HuH-7 (cell line): ENCODE data around the gene METTL24.
A peak's percentile ranks its signal among the peaks of the same experiment; 100 is the strongest.

Experiments used
- DNase-seq: peaks from one replicate; pipeline ENCODE4 v3.0.0; 2011; ENCODE audit warnings: low spot score

METTL24 gene

DNA sequence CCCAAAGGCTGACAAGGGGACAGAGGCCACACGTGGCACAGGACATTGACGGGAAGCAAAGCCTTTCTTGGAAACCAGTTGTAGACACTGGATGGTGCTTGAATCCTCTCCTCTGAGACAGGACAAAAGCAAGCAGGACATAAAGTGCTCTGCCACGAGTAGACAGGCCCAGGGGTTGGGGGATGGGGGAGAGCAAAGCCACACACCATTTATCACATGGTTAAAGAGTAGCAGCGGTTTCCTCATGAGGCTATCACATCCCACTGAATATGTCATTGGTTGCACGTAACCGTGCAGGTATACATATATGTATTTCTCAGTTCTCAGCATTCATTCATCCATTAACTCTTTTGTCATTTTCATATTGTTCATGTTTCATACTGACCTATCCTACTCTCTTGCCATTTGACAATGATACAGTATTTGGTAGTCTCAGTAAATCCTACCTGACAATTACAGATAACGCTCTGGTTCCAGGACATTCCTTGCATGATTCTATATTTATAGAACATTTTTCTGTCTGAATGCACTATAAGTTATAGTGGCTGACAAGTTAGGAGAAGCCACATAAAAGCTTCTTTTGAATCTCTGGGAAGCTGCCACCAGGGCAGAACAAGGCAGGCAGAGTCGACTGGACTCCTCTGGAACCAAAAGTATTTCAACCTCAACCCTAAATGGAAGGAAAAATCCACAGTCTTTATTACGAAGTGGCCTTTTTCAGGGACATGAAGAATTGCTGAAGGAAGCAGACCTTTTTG is 23.5 kb downstream of the METTL24 start:
- no peak for DNase-seq

DNA sequence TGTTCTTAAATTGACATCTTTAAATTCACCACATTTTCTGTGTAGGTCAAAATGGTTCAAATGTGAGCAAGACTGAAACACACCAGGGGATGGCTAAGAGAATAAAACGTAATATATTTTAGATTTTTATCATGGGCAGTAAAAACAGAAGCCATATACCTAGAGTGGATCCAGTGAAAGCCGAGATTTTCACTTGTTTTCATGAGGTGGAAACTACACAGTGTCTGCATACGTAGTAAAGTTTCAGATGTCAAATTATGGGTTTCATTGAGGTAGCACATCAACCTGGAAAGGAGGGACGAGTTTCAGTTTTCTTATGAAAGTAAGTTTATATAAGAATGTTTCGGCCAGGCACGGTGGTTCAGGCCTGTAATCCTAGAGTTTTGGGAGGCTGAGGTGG is 25.9 kb downstream of the METTL24 start:
- no peak for DNase-seq

DNA sequence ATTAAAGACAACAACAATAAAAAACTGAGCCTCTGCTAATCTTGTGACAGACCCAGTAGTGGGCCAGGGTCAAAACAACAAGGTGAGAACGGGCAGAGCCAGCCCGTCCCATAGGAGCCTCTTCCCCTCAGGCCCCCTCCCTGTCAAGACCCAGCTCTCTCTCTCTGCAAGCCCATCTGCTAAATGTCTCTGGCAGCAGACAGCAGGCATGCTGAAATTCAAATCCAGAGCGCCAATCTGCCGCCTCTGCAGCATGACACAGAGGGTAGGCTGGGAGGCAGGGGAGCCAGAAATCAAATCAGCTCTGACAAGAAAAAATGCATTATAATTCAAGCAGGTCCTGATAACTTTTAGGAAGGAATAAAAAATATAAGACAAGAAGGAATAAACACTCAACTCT is 26.3 kb downstream of the METTL24 start:
- DNase-seq, result no peak

DNA sequence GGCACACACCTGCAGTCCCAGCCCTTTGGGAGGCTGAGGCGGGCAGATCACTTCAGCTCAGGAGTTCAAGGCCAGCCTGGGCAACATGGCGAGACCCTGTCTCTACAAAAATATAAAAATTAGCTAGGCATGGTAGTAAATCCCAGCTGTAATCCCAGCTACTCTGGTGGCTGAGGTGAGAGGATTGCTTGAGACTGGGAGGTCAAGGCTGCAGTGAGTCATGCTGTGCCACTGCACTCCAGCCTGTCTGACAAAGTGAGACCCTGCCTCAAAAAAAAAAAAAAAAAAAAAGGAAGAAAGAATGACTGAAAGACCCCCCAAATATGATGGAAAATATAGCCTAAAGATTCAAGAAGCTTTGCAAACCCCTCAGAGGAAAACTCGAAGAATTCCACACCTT is 26.8 kb downstream of the METTL24 start:
- no peak for DNase-seq

DNA sequence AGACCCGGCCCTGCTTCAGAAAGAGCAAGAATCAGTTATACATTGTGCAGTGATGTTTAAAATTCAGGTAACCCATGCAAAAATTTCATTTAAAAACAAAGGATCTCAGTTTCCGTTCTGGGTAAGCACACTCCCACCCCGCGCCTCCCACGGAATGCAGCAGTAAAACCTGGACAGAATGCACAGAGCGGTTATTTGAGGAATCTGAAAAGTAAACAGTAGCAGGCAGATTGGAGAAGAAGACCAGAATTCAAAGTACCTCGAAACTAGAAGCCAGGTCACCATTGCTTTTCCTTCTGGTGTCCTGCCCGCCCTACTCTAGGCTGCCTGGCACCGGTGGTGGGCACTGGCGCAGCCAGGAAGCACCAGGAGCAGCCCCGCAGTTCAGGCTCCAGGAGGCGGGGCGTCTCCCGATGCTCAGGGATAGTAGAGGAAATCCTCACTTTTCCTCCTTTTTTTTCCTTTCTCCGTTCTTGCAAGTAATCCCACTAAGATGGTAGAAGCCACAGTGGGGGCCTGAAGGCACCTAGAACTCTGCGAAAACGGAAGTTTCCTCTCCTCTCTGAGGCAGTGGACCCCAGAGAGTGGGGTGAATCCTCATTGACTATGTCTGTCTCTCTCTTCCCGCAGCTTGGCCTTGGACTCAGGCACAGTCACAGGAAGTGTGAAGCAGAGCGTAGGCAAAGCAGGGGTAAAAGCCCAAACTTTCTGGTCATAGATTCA is 28.3 kb downstream of the METTL24 start:
- peak; percentile 29 for DNase-seq

DNA sequence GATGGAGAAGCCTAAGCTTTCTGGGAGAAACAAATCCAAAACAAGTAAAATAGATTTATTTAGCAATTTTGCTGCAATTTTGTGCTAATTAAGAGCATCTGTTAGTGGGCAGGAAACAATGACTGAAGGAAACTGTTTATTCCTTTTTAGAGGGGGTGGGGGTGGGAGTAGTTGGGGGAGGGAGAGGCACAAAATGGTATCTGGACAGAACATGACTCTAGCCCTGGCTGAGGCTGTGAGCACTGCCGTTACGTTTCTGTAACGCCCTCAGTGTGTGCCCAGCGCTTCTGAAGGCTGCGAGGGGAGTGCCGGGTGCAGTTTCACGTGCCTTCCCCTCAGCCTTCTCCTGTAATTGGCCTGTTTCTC is 28.8 kb downstream of the METTL24 start:
- DNase-seq, result peak; percentile 41

DNA sequence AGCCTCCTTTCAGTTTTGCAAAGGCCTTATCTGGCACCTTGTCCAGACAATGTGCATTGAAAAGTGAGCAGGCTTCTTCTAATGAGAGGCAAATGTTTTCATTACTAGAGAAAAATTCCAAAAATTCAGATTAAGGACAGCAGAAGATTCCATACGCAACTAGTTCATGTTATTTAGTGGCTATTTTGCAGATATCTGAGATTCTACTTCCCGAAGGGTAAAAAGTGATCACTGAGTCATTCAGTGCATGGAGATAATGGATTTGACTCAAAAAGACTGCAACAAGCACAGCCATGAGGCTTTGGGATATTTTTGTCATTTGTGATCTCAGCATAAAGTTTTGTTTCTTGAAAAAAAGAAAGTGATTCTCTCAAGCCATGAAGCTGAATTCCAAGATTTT is 29.9 kb downstream of the METTL24 start:
- no peak for DNase-seq

DNA sequence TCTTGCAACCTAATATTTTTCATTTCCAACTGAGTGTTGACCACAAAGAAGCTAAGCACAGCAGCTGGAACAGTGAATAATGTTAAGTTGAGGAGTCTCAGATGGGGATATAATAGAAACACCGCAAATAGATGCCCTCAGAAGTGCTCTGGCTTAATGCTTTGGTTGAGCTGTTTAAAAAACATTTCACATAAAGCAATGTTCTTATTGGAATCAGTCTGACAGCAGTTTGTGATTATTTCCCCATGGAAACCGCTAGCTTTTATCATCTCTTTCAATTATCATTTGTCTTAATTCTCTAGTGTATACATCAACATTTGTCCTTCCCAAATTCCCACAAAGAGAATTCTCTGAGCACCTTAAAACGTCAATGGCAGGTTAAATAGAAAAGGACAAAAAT is 30.8 kb downstream of the METTL24 start:
- DNase-seq, result no peak

DNA sequence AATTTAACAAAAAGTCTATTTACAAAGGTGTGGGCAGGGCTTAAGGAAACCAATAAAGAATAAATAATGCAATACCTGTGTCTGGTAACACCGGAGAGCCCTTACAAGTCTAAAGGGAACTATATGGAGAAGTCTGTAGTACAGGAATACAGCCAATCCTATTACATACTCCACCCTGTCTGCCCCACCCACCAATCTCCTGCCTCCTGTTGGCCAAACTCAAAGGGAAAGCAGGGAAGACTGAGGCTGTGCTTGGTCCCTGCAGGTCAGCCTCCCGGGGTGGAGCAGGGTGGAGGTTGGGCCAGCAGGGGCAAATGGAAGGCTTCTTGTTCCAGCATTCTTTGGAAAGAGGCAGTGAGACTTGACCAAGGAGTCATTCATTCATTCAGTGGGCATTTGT is 31.5 kb downstream of the METTL24 start:
- no peak for DNase-seq

DNA sequence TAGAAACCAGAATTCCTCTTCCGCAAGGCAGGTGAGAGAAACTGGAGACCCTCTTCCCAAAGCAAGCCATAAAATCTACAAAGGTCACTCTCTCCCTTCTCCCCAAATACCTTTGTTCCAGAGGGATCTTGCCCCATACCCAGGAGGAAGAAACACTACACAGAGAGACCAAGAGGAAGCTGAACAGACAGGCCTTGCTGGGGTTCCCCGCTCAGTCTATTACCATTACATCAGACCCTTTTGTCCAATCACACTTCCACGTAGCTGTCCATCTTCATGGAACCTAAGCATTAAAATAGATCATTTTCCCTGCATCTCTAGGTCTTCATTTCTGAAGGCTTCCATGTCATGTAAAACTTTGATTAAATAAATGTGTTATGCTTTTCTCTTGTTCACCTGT is 32.1 kb downstream of the METTL24 start:
- no peak for DNase-seq

DNA sequence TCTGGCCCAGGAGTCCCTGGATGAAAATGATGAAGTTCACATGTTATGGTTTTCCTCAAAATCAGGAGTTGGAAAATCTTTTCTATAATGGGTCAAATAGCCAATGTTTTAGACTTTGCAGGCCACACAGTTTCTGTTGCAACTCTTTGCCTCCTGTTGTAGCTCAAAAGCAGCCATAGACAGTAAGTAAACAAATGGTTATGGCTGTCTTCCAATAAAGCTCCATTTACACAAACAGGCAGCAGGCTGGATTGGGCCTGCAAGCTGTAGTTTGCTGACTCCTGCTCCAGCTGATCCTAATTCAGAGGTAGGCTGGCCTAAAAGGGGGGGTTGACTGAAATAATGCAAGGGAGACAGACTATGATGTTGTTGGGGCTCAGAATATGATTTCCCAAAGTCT is 33.0 kb downstream of the METTL24 start:
- DNase-seq, result no peak

GRCh38 chr6:110324548-110324947 is 33.6 kb downstream of the METTL24 start:
- no peak for DNase-seq

DNA sequence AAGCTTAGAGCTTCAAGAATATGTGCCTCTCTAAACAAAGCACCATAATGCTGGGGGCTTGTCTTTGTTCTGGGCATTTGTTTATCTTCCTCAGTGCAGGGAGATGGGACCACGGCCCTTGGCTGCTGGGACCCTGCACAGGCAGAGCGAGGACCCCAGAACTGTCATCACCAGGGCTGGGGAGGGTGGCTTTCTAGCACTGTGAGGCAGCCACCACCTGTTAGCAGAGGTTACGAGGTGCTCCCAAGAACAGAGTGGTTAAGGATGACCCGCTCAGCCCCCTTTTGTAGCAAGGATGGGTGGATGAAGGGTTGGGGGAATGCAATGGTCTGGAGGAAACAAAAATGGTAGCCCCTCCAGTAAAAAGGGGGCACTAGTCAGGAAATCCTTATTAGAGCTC is 34.9 kb downstream of the METTL24 start:
- no peak for DNase-seq

DNA sequence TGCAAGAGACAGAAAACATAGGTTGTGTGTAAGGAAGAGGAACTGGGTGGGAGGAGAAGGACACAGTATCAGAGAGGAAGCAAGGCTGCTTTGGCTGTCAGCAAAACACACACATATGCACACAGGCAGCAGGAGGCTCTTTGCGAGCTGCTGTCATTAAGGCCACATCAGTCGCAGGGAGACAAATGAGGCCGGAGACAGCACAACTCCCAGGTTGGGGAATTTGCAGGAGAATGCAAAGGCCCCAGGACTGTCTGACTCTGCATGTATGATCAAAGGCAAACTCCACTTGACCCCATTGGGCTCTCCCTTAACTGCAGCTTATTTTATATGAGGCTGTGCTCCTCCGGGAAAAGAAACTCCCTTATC is 35.3 kb downstream of the METTL24 start:
- DNase-seq, result no peak

GRCh38 chr6:110322151-110322873 is 35.8 kb downstream of the METTL24 start:
- no peak for DNase-seq

GRCh38 chr6:110320307-110320706 is 37.8 kb downstream of the METTL24 start:
- DNase-seq, result no peak

DNA sequence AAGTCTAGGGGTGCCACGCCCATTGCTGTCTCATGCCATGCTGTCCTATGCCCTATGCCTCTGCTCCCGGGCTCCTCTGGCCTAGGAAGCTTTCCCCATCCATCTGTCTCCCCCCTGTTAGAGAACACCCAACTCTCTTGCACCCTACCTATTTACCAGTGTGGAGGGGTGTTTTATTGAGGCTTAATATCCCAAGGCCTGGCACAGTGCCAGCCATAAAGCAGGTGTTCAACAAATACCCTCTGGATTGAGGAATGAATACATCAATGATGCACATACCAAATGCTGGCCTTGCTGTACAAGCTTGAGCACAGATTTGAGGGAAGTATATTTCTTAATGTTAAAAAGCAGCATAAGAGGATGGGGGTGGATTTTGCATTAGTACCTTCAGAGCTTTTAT is 38.3 kb downstream of the METTL24 start:
- DNase-seq, result no peak

DNA sequence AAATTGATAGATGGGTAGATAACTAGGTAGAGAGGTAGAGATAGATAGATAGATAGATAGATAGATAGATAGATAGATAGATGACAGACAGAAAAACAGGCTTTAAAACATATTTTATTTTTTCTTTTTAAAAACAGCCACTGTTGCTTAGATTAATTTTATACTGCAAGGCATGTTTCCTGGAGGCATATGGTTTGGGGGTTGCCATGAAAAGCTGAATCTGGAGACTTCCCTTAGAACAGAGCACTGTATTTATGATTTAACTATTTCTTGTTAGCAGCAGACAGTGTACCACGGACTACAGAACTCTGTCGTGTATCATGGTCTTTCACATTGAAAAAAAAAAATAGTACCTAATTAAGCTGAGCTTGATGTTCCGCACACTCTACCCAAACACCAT is 38.8 kb downstream of the METTL24 start:
- no peak for DNase-seq

DNA sequence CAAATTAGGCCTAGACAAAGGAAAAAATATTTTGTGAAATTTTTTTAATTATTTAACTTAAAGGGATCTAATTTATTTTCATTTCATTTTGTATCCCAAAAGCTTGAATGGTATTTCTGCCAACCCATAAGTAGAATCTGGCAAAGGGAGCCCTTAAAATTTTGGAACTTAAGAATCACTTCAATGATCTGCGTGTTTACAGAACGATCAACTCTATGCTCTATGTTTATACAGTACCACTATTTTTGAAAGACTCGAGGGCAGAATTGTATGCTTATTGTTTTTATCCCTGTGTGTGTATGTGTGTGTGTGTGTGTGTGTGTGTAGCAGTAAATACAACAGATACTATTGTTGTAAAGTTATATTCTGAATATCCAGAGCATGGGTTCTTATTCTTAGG is 39.2 kb downstream of the METTL24 start:
- DNase-seq, result no peak

- DNase-seq, result no peak
These were observed 40.5 kb downstream of the METTL24 start for GRCh38 chr6:110317646-110318045.

- DNase-seq, result no peak
These were observed 41.0 kb downstream of the METTL24 start for GRCh38 chr6:110317189-110317588.

GRCh38 chr6:110315869-110316398 is 42.2 kb downstream of the METTL24 start:
- no peak for DNase-seq
